ENCODE data around the gene LYRM4.
"Not testable (repeated sequence)": the region's sequence is repeated elsewhere in the genome, so short reads cannot be mapped to it uniquely, and the experiment has no call there.

LYRM4 gene

DNA sequence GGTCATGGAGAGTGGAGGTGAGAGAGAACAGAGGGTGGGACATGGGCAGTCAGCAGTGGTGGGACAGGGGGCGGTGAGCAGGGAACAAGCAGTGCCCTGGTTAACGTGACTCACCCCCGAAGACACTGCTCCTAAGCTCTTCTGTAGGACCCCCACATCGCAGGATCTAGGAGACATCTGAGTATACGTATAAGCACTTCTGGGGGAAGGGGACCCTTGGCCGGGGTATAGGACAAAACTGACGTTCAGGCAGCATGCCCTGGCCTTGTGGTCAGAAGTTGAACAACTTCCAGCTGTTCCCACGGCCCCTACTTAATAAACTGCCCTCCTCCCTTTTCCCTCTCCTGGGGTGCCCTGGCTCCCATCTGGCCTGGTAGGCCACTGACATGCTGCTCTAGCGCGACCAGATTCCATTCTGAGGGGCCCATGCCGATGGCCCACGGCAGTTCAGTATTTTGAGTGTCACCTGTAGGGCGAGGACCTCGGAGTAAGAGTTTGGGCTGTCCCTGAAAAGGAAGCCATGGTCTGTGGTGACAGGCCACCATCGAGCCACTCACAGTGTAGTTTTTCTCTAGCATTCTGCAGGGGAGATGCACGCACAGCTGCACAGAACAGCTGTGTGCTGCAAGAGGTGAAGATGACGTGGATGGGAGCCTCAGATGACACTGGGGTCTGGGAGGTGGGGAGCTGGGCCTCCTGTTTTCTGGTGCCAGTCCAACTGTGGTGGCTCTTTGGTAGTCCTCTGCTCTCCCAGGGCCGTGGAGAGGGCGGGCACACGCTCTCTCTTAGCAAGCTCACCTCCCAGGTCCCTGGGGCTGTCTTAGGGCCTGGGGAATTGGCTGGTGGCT lies 137.2 kb downstream of the LYRM4 start:
- DNase-seq, result no peak

DNA sequence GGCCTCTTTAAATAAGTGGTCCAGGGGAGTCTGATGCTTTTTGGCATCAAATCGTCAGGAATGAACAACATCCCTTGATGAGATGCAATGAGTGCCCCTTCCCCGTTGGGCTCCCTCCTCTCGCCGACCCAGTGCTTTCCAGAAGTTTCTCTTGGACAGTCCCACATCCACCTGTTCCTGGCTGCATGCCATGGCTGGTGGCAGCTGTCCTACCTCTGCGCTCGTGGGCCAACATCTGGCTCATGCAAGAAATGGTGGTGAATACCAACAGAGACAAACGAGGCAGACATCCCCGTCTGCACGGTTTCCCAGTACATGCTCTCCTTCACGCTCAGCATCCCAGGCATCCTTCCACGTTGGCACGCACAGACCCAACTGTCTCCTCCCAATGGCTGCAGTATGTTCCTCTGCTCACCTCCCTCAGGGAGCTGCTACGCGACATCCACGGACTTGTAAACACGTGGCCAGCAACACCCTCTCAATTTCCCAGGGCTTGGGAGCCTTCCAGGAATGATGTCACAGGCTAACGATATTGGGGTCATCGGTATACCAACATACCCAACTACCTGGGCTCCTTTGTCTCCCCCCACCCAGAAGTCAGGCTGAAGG lies 138.1 kb downstream of the LYRM4 start:
- peak in 1 of 58 donors; percentile 21 for DNase-seq

DNA sequence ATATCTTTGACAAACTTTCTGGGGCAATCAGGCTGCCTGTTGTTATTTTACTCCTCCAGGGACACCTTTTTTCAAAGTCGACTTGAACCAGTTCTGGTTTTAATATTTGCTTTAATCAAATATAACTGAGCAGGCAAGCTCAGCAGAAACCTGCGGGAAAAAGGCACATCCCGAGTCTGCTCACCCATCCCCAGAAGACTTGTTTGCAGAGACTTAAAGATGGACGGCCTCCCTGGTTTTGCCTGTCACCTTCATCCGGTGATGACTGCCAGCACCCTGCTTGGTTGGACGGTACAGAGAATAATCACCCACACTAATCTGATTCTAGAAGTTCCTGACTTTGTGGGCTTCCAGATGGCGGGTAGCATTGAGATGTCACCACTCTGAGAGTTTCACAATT lies 138.8 kb downstream of the LYRM4 start:
- DNase-seq, result no peak

DNA sequence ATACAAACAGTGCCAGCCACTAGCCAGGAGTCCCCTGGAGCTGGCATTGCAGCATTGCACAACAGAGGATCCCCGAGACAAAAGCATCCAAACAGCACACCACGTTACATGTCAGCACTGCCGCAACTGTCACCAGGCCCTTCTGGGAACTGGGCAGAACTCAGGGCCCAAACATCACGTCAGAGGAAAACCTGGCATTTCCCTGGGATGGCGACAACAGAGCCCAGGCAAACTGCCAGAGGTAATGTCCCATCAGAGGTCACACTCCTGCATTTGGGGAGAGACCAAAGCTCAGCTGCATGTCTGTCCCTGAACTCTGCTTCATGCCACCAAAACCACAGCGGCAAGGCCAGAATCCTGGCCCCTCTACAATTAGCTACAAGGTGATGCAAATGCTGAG lies 139.3 kb downstream of the LYRM4 start:
- peak in 2 of 58 donors; percentile 11 to 12 for DNase-seq

DNA sequence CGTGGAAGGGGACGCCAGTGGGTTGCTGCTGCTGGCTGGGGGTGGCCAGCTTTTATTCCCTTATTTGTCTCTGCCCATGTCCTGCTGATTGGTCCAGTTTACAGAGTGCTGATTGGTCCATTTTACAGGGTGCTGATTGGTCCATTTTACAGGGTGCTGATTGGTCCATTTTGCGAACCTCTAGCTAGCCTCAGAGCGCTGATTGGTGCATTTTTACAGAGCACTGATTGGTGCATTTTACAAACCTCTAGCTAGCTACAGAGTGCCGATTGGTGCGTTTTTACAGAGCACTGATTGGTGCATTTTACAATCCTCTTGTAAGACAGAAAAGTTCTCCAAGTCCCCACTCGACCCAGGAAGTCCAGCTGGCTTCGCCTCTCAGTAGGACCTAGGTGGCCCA lies 140.2 kb downstream of the LYRM4 start:
- not testable (repeated sequence) for DNase-seq

DNA sequence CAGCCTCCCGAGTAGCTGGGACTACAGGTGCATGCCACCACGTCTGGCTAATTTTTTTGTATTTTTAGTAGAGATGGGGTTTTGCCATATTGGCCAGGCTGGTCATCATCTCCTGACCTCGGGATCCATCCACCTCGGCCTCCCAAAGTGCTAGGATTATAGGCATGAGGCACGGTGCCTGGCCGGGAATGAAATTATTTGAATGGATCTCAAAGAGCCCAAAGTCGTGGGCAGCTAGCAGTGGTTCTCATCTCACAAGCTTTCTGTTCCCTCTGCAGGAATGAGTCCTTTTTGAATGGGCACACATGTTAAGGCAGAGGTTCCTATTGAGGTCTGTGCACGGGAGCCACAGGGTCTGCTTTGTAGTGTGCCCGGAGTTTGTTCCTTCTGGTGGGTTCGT lies 140.7 kb downstream of the LYRM4 start:
- DNase-seq, result no peak

DNA sequence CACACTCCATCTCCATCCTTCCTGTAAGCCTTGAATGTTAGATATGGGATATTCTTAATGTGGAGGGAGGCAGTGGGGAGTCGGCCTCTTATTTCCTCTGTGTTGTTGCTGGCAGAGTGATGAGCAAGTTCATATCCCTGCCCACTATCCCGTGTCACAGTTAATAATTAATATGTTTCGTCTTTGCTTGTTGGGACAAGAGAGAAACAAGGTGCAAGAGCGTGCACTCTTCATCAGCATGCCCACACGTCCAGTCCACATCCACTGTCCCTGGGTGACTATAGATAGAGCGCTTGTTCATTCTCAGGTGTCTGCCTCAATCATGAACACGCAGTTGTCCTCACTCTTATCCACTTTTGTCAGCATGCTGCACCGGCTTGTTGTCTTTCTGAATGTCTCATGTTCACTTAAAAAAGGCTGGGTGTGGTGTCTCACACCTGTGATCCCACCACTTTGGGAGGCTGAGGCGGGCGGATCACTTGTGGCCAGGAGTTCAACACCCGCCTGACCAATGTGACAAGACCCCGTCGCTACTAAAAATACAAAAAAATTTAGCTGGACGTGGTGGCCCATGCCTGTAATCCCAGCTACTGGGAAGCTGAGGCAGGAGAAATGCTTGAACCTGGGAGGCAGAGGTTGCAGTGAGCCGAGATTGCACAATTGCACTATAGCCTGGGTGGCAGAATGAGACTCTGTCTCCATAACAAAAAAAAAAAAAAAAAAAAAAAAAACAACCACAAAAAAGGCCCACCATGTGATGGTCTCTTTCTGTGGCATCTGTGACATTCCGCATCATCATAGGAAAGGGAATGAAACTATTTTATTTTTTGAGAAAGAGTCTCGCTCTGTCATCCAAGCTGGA lies 141.4 kb downstream of the LYRM4 start:
- no peak for DNase-seq

DNA sequence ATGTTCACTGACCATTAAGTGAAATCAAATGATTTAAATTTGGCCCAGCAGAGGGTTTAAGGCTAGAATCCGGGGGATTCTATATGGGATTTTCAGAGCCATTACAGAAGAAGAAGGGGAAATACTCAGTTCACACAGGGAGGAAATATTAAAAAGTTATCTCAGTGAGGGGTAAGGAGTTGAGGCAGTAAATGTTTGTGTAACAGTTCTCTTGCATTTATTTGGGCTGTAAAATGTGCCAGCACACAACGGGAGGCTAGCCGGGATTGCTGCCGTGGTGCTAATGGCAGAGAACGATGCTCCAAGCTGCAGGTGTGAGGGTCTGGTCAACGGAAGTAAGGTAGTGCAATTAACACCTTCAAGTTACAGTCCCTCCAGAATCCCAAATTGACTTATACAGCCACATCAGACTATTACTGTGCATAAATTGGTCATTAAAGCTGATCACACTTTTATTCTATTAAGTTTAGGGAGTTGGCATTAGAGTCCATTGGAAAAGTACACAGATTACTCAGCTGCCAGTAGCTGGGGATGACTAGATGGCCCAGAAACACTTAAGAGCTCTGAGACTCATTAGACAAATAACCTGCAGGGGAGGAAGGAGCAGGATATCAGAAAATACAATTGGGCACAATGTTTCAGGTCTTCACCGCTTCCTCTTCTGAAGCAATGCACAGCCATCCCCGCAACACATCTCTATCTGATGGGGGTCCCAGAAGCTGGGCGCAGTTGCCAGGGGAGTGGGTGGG lies 144.3 kb downstream of the LYRM4 start:
- DNase-seq, result no peak

DNA sequence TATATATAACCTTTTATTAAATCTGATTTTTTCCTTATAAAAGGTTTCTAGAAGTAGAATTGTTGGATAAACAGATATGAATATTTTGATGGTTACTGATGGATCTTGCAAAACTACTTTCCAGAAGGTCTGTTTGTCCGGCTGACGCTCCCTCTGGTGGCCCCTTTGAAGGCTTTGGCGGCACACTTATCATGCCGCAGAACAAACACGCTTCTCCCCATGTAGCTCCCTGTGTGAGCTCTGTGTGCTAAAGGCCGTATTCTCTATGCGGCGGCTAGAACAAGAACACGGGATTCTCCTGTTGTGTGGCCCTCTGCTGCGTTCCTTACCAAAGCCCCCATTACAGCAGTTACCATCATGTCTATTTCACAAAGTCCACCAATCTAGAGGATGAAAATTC lies 145.6 kb downstream of the LYRM4 start:
- DNase-seq, result no peak

DNA sequence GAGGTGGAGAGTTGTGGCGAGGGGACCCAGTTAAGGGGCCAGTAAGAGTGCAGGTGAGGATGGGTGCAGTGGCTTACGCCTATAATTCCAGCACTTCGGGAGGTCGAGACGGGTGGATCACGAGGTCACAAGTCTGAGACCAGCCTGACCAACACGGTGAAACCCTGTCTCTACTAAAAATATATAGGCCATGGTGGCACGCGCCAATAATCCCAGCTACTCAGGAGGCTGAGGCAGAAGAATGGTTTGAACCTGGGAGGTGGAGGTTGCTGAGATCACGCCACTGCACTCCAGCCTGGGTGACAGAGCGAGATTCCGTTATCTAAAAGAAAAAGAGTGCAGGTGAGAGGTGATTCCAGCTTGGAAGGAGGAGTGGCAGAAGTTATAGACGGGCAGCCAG lies 147.7 kb downstream of the LYRM4 start:
- DNase-seq, result no peak

DNA sequence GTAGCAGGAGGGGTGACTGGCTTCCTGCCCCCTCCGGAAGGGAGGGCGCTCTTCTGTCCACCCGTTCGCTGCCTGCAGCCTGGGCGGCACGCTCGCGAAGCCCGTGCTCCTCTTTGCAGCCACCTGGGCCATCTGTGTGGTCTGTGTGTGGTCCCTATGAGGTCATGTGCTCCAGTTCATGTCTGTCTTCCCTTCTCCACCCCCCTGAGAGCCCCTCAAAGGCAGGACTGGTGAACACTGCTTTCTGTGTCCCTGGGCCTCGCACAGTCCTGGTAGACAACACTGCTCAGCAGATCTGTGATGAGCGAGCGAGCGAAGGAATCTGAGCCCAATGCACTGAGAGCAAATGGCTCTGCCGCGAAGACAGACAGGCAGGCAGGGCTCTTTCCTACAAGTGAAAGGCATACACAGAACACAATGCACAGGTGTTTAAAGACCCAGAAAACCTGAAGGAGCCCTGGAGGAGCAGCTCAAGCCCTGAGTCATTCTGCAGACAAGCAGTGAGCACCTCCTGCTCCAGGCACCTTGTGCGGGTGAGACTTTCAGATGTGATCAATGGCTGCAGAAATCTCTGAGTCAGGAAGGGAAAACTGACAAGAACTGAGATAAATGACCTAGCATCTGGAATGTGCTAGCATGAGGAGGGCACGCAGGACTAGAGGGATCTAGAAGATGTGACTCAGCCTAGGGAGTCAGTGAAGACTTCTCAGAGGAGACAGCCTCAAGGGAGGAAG lies 148.5 kb downstream of the LYRM4 start:
- no peak for DNase-seq

DNA sequence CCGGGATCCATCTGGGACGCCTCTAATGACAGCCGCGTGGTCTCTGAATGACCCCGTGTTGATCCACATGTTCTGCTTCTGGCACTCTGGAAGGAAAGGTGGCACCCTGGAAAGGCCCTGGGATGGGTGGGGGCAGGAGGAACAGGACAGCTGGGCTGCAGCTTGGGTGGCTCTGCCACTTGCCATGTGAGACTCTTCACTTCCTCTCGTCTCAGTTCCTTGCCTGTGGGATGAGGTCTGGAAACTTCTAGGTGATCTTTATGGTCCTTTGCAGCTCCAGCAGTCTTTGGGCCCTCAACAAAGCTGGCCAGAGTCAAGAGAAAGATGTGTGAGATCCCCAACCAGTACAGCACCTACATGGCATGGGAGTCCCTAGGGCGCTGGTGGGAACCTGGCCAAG lies 149.1 kb downstream of the LYRM4 start:
- DNase-seq, result no peak

DNA sequence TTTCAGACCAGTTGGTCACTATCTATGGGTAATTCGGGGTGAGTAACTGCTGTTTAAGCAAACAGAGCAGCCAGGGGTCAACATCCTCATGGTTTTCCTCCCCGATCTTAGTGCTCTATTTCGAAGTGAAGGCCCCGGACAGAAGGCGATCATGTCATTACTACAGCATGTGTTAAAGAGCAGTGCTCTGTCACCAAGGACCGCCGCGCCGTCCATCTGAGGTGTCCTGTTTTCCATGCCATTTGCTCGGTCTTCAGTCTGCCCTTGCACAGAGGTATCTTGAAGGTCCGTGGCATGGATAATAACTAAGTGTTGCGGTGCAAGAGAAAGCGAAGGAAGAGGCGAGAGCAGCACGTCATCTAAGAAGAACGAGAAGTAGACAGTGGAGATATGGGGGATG lies 150.5 kb downstream of the LYRM4 start:
- no peak for DNase-seq

DNA sequence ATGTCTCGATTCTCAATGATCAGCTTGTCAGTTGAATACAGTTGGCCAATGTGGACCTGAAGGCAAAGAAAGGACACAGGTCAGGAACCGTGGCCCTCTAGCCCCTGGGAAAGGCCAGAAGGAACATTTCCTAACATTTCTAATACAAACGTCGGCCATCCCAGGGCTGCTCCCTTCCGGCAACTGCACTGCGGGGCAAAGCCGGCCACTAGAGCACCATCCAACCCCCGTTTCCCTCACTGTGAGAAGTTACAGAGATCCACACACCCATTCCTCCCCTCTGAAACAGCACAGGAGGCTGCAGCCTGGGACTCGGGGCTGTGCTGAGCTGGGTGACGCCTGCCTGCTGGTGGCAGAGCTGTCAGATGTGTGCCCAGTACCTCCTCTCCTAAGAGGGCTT lies 151.3 kb downstream of the LYRM4 start:
- DNase-seq, result no peak

DNA sequence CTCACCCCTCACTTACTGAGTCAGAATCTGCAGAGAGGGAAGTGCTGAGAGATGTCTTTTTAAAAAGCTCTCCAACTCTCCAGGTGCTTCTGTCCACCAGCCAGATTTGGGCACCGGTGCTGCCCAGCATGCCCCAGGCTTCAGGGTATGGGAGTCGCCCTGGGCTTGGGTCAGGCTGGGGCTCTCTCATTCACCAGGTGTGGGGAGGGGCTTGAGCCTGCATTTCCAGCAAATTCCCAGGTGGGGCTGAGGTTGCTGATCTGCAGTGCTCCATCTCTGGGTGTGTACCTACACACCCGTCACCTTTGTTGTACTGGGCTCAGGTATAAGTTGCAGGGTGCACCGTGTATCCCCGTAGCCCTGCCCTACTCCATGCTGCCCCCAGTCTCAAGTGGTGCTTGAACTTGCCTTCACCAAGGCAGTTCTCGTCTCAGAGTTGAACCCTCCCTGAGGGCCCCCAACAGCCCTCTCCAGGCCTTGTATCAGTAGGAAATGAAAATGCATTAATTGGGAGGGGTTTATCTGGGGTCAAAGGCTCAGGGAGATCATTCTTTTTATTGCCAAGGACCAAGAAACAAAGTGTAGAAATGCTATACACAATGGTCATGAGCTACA lies 152.1 kb downstream of the LYRM4 start:
- DNase-seq, result no peak

DNA sequence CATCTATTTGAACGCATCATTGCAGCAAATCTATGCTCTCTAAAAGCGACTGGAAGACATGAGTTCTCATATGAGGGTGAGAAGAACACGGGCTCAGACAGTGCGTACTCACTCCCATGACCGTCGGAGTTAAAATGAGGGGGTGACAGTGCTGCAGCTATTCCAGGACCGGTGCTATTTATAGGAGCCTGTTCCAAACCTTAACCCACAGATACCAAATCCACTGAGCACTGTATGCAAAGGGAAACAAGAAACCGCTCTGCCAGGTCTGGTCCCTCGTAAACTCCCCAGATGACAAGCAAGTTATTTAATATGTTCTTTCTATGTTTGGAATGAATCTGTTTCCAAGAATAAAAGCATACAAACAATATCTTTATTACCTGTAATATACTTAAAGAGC lies 152.7 kb downstream of the LYRM4 start:
- peak in 4 of 58 donors; percentile 10 to 78 (median 20) for DNase-seq

DNA sequence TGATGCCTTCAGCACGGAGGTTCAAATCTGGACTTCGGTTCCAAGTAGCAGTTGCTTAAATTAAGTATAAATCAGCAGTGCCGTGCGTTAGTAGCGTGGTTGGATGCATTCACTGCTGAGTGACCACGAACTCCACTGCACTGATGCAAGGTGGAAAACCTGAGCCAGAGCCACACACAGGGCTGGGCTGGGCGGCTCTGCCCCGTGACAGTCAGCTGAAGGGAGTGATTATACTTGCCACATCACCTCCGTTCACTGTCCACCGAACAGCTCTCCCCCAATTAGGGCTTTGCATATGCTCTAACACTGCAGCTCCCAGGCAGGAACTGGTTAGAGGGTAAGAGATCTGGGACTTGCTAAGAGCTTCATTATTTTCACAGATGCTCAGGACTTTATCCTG lies 153.4 kb downstream of the LYRM4 start:
- DNase-seq, result no peak

DNA sequence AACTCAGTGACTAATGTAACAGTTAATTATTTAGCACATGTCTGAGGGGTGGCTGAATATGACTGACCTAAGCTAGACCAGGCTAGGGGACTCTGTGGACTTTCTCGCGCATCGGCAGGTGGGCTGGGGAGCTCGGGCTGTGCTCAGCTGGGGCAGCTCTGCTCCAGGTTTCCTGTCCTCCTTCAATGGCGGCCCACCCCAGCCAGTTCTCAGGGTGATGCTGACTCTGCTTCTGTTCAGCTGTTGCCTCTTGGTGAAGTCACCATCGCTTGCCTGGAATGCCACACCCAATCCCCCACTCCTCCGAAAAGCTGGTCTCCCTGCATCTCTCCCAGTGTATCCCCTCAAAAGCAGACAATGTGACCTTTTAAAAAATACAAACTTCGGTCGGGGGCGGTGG lies 155.6 kb downstream of the LYRM4 start:
- no peak for DNase-seq

DNA sequence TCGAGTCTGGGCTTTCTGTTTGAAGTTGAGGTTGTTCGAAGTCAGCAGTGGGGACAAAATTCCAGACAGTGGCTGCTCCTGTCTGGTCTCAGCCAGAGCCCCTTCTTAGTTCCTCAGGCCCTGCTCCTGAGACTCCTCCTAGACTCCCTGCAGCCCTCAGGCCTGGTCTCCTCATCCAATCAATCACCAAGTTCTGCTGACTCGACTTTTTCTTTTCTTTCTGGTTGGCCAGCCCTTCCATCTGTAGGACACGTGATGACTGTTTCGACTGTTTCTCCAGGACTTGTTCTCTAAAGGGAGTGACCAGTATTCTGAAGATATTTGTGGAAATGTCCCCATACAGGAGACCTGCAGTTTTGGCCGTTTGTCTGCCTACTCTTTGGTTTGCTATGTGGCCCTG lies 156.1 kb downstream of the LYRM4 start:
- no peak for DNase-seq

DNA sequence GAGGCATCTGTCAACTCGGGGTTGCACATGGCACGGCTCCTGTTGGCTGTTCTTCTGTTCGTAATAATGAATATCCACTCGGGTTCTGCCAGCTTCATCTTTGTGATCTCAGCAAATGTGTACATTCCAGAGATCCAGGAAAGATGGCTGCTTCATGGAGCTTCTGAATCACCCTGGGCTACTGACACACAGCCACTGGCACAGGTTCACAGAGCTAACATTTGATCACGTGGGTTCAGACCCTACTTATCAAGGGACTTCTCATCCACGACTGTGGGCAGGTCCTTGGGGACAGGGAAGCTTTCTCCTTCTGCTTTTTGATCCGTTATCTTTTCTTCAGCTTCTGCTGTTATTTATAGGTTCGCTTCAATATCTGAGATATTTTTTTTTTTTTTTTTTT lies 157.5 kb downstream of the LYRM4 start:
- no peak for DNase-seq

All from anterior cingulate cortex (tissue), 58 donors.